Activated CD8-positive, alpha-beta memory T cell treated with anti-CD3 and anti-CD28 coated beads, Interleukin-2, amount 50 U/mL, for 4 hours (primary cell): Measurements from ENCODE around the gene RFESD.
"Not testable (repeated sequence)": the region's sequence is repeated elsewhere in the genome, so short reads cannot be mapped to it uniquely, and the experiment has no call there.

Experiments
- DNase-seq: peaks from one replicate; pipeline ENCODE4 v3.0.0-alpha.2; 2020

The RFESD gene

DNA sequence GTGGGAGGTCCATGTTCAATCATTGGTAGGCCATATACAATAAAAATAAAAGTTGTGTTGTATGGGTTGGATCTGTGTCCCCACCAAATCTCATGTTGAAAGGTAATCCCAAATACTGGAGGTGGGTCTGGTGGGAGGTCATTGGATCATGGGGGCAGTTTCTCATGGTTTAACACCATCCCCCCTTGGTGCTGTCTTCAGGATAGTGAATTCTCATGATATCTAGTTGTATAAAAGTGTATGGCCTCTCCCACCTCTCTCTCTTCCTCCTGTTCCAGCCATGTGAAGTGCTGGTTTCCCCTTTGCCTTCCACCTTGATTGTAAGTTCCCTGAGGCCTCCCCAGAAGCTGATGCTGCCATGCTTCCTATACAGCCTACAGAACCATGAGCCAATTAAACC is 21.1 kb downstream of the RFESD start:
- DNase-seq: no peak

DNA sequence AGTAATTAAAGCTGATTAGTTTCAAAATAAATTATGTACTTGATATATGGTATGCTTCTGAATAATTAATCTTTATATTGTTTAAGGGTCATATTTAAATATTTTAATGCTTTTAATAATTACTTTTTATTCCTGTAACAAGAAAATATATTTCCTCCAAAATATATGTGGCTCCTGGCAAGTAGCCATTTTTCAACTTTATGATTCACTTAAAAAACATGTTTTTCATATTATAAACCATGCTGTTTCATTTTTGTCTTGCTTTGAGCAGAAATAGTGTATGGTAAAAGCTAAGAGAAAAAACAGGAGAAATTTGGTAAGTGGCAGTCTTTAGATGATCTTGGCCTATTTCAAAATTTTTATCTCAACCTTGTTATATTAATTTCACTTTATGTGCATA is 21.6 kb downstream of the RFESD start:
- DNase-seq: no peak

DNA sequence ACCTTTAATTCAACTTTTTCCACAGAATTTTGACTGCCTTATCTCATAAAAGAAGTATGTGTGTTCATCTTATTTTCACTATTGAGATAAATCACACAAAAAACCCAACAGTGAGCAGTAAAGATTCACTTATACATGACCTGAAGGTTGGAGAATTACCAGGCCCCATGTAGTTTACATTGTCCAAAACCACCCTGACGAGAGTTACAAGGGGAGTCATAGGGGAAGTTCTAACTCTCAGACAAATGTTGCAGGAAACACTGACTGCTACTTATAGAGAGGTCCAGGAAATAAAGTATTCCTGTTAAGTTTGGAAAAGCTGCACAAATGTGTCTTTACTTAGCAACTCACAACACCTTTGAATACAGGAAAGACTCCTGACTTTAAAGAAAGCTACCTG is 22.2 kb downstream of the RFESD start:
- DNase-seq: no peak

DNA sequence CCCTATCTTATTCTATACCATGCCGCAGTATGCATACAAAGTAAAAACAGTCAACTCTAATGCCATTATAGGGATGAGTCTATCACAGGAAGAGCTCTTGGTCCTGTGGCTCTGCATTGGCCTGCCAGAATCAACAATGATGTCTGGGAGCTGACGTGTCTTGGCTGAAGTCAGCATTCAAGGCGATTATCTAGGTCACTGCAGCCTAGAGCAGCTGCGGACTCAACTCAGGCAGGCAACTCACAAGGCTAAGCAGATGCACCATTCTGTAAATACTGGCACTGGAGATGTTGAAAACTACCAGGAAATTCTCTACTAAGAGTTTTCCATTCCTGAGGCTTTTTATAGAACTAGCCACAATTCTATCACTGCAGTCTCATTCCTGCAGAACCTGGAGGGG is 23.0 kb downstream of the RFESD start:
- DNase-seq: no peak

DNA sequence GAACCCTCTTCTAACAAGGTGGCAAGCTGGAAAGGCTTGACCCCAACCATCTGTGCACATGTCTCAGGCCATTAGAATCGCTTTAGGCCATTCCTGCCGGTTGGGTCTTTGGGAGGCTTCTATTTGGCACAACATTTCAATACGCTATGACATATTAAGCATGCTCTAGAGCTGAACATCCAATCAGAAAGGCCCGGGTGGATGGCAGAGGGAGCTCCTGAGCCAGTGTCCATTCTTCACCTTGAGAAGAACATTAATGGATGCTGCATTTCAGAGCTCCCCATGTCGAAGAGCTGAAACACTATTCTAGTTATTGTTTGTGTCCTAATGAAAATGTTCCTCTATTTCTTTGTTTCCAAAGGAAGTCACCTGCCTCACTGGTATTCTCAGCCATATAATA is 23.4 kb downstream of the RFESD start:
- no peak for DNase-seq

DNA sequence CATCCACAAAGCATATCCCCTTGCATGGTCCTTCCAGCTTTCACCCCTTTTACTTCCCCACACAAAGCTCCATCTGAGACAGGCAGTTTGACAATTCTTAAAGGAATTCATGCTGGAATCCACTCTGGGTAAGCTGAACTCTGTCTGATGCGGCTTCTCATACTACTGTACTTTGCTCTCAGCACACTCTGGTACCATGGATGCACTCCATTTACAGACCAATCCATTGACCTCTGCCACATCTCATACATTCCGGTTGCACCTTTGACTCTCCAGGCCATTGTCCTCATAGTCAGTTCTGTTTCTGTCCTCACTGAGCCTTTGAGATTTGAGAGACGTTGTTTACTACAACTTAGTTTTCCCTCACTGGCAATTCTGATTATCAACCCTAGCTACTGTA is 24.0 kb downstream of the RFESD start:
- DNase-seq: no peak

DNA sequence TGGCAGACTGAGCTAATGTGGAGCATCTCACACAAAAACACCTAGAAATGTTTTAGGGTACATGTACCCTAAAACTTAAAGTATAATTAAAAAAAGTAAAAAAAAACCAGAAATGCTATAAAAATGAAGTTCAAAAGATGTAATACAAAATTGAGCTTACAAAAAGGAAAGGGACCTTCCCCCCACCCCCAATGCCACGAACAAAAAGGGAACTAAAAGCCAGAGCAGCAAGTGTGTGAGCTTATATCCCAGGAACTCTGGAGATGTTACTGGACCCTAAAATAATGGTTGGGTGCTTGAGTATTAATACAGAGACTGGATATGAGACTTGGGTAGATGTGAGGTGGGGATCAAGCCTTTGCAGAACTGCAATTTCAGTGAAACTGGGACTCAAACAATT is 25.2 kb downstream of the RFESD start:
- DNase-seq: no peak

DNA sequence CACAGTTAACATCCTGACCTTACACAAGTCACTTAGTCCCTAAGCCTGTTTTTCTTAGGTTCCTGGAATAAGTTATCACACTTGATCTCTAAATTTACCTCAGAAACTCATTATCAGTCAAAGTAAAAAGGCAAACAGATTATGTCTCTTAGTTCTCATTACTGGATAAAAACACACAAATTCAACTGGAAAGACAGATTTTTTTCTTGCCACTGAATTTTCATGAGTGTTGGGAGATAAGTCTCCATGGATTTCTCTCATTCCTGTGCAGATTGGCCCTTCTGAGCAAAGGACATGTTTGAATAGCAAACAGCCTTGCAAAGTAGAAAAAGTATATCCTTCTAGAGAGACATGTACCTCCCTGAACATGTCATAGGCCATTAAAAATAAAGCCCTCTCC is 26.1 kb downstream of the RFESD start:
- DNase-seq: no peak

DNA sequence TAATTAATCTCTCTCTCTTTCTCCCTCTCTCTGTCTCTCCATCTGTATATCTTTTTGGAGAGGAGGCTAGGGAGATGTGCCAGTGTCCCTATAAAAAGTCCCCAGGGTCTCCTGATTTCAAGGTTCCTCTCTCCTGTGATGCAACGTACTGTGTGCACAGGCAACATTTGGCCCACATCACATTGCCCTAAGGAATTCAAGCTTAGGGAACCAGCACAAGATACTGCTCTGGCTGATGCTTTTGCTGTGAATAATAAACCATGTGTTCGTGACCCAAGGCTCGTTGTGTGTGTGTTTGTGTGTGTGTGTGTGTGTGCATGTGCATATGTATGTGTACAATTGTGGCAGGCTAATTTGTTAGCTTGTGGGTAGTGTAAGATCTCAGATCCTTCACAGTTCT is 26.5 kb downstream of the RFESD start:
- no peak for DNase-seq

DNA sequence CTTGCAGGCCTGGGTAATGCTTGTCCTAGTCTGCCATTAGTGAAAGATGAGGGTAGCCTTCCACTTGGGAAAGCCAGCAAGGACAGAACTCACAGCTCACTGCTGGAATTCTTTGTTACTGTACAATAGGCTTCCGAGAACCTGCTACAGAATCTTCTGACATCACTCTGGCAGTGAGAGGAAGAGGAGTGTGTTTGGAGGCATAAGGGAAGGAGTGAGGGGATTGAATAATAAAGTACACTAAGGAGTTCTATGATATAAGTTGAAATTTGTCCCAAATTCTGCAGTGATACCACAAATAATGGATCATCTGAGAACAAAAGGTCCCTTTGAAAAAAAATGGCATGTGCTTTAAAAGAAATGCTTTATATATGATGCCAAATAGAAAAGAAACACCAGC is 36.3 kb downstream of the RFESD start, which contains the start of gene SPATA9:
TSS of gene SPATA9 (minus strand) at position 101 of the 400 bp plus-strand sequence. CDS start 137 bp downstream, outside the sequence.
- no peak for DNase-seq

DNA sequence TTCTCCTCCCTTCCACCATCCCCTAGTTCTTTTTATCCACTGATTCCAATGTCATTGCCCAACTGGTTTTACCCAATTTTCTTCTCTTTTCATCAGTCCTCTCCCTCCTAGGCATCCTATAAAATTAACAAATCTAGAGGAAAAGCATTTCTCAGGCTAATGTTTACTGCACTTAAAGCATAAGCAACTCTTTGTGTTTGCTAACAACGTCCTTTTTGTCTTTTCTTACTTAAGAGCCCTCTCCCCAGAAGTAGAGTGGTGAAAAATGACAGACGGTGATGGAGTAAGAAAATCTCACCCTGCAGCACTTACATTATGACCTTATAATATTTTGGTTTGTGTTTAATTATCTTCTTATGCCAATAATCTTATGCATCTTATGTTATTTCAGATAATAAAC is 37.8 kb downstream of the RFESD start:
- DNase-seq: no peak

DNA sequence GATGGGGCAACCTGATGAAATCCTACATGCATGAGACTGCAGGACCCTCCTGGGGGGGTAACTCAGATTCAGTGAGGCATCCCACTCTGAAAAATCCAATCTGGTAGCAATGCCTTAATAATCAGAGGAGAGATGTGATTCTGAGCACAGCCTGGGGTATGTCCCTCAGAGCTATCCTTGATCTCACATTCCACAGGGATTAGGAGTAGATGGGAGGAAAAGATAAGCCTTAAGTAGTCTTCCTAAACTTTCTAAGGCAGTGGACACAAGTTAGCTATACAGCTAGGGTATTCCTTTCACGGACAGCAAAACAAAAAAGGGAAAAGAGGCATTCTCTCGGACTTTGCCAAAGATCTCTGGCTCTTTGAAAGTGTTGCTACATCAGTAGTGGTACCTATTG is 40.1 kb downstream of the RFESD start:
- DNase-seq: no peak

DNA sequence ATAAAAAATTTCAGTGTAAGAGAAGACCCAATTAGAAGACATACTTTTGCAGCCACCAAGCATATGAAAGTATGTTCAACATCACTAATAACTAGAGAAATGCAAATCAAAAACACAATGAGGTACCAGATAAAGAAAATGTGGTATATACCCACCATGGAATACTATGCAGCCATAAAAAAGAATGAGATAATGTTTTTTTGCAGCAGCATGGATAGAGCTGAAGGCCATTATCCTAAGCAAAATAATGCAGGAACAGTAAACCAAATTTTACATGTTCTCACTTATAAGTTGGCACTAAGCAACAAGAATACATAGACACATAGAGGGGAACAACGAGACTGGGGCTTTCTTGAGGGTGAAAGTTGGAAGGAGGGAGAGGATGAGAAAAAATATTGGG is 43.1 kb downstream of the RFESD start:
- DNase-seq: no peak

DNA sequence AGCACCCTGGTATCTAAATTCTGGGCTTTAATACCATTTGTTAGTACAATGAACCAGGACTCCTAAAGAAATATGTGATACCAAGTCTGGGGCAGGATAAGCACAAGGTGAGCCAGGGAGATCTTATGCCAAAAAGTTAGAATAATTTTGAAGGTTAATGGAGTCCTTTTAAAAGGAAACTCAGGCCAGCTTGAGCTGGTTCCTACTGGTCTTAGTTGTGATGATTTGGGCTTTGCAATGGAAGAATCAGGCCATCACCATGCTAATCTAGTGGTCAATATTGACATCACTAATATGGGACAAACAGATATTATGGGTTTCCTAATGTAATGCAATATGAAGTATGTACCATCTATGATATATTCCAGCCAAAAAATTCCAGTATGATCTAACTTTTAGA is 43.8 kb downstream of the RFESD start:
- DNase-seq: no peak

DNA sequence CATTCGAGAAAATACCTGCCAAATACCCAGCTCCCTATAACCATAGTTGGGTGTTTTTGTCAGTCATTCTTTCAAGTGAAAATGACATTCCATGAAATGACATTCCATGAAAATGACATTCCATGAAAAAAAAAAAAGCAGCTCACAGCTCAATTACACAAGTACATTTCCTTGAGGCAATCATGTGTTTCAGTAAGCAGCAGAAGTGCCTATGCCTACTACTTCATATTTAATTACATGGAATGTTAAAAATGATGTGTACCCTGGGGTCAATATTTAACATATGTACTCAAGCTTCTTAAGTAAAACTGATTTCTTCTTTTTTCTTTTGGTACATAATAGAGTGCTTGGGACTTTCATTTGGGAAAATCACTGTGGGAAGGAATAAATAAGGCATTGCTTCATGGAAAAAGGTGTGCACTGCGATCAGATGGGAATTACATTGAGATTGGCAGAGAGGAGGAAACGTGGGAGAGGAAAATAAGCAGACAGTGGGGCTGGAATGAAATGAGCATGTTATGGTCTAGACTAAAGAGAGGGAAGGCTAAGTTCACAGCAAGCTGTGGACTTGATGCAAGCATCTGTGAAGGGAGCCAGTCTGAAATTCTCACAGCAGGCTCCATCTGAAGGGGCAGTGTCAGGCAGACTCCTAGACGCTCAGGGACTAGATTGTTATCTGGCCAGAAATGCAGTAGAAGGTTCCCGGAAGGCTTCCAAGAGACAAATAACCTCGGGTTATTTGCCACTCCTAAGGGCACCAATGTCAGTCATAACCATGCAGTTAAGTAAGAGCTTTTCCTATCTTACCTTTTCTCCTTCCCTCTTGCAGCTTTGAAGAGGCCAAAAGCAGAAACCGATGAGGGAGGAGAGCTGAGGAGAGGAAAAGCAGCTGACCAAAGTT is 51.5 kb downstream of the RFESD start:
- no peak for DNase-seq

DNA sequence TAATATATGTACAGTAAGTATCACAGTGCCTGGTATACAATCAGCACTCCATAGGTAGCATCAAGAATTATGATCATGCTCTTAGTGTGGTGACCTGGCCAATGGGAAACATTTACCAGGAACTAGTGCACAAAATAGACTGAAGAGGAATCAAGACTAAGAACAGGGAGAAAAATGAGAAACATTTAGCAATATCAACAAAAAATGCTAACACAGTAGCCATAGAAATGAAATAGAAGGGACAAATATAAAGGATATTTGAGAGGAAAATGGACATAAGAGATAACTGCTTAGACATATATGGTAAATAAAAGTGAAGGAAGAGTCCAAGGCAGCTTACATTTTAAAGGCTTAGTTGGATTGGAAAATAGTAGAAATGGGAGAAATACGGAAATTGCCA is 52.8 kb downstream of the RFESD start:
- DNase-seq: no peak

DNA sequence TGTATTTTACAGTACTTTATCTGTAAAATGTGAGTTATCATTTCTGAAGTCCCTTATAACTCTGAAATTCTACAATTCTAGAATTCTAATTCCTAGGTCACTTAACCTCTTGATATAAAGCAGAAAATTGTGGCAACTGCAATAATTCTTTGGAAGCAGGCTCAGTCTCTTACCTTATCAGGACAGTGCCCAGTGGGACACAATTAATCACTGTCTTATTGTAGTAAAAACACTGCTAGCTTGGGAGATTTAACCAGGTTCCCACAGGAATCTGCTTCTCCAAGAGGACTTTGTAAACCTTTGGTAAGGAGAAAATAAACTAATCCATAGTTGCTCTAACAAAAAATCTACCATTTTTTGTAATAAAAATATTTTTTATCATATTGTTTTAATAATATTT is 54.5 kb downstream of the RFESD start:
- no peak for DNase-seq

DNA sequence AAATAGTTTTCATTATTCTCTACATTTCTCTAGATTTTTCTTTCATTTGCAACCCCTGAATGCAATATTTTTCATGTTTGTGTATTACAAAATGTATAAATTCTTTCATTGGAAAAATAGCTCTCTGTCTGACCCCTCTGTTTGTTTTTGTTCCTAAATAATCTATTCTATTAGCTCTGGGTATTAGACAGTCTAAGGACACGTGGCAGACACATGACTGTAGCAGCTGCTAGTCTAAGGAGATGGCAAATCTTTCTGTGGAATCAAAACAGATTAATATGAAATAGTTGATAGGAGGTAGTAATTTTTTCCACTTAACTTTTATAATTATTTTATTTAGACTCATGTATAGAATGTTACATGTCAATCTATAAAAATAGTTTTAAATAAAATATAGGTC is 57.6 kb downstream of the RFESD start:
- DNase-seq: no peak

DNA sequence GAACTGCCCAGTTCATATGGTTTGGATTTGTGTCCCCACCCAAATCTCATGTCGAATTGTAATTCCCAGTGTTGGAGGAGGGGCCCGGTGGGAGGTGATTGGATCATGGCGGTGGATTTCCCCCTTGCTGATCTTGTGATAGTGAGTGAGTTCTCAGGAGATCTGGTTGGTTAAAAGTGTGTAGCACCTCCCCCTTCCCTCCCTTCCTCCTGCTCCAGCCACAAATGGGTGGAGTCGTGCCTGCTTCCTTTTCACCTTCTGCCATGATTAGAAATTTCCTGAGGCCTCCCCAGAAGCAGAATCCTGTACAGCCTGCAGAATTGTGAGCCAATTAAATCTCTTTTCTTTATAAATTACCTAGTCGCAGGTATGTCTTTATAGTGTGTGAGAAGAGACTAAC is 59.6 kb downstream of the RFESD start:
- not testable (repeated sequence) for DNase-seq

DNA sequence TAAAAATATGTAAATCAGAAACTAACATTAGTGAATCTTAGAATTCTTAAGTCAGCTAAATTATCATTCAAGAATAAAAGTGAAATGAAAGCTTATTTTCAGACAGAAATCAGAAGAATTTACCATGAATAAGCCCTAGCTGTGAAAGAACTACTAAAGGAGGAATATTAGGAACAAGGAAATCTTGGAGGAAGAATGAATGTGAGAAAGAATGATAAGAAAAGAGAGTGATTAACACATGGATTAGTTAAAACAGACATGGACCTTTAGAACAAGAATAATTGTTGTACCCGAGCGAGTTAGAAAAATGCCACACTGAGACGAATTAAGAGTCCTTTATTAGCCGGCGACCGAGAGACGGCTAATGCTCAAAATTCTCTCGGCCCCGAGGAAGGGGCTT is 60.5 kb downstream of the RFESD start:
- DNase-seq: no peak
